HepG2 (cell line): ENCODE data around the gene NUDCD2. TPM values are rescaled to one million over a fixed set of nuclear protein-coding genes. Genes with fewer than 3 reads are reported as not detected.

Experiments
- AHDC1 ChIP-seq: sonication (generic); formaldehyde crosslinking; IDR thresholded peaks from 2 replicates; pipeline ENCODE4 v1.5.1; 2020; ENCODE audit warnings: mild to moderate bottlenecking, missing genetic modification reagents, borderline replicate concordance
- BRCA1 ChIP-seq: sonication (generic); formaldehyde crosslinking; IDR thresholded peaks from 2 replicates; pipeline ENCODE4 v1.4.0; 2020; ENCODE audit warnings: missing genetic modification reagents
- ELF1 ChIP-seq: sonication (generic); formaldehyde crosslinking; IDR thresholded peaks from 2 replicates; pipeline ENCODE4 v1.4.0; 2020; ENCODE audit warnings: missing genetic modification reagents
- FOXK2 ChIP-seq: fragments of 450-650 bp; IDR thresholded peaks from 2 replicates; pipeline ENCODE4 v1.6.1; 2016
- GFI1 ChIP-seq: sonication (generic); formaldehyde crosslinking; IDR thresholded peaks from 2 replicates; pipeline ENCODE4 v1.5.0; 2020; ENCODE audit warnings: missing genetic modification reagents, mild to moderate bottlenecking, borderline replicate concordance
- MYPOP ChIP-seq: sonication (generic); formaldehyde crosslinking; IDR thresholded peaks from 2 replicates; pipeline ENCODE4 v1.8.1; 2023; ENCODE audit warnings: mild to moderate bottlenecking, moderate library complexity, missing genetic modification reagents
- PITX1 ChIP-seq: sonication (generic); formaldehyde crosslinking; IDR thresholded peaks from 2 replicates; pipeline ENCODE4 v1.5.1; 2020; ENCODE audit warnings: mild to moderate bottlenecking, missing genetic modification reagents
- RNF2 ChIP-seq: fragments of 450-650 bp; conservative IDR thresholded peaks from 2 replicates; pipeline ENCODE4 v1.6.1; 2016; ENCODE audit warnings: low read depth
- TEAD3 ChIP-seq: optimal IDR thresholded peaks from 2 replicates; pipeline ENCODE3; 2016; ENCODE audit warnings: borderline replicate concordance
- ZFP36 ChIP-seq: fragments of 150-350 bp; IDR thresholded peaks from 2 replicates; pipeline ENCODE4 v1.6.1; 2018; ENCODE audit warnings: borderline replicate concordance, low read length, low read depth; ENCODE audit not compliant: partially characterized antibody
- ZNF30 ChIP-seq: sonication (generic); formaldehyde crosslinking; IDR thresholded peaks from 2 replicates; pipeline ENCODE4 v1.5.0; 2020; ENCODE audit warnings: mild to moderate bottlenecking, missing genetic modification reagents
- ZNF362 ChIP-seq: sonication (generic); formaldehyde crosslinking; IDR thresholded peaks from 2 replicates; pipeline ENCODE4 v1.4.0; 2020; ENCODE audit warnings: missing genetic modification reagents, mild to moderate bottlenecking, borderline replicate concordance
- ZNF468 ChIP-seq: sonication (generic); formaldehyde crosslinking; IDR thresholded peaks from 2 replicates; pipeline ENCODE4 v1.8.0; 2022; ENCODE audit warnings: mild to moderate bottlenecking, moderate library complexity, missing genetic modification reagents
- ZNF546 ChIP-seq: sonication (generic); formaldehyde crosslinking; conservative IDR thresholded peaks from 2 replicates; pipeline ENCODE4 v1.8.1; 2023; ENCODE audit warnings: mild to moderate bottlenecking, missing genetic modification reagents
- ZNF569 ChIP-seq: sonication (generic); formaldehyde crosslinking; IDR thresholded peaks from 2 replicates; pipeline ENCODE4 v1.5.0; 2020; ENCODE audit warnings: mild to moderate bottlenecking, missing genetic modification reagents, moderate library complexity, borderline replicate concordance
- ZNF749 ChIP-seq: sonication (generic); formaldehyde crosslinking; IDR thresholded peaks from 2 replicates; pipeline ENCODE4 v1.8.0; 2022; ENCODE audit warnings: mild to moderate bottlenecking, missing genetic modification reagents, moderate library complexity, borderline replicate concordance
- ZNF839 ChIP-seq: sonication (generic); formaldehyde crosslinking; IDR thresholded peaks from 2 replicates; pipeline ENCODE4 v1.4.0; 2020; ENCODE audit warnings: missing genetic modification reagents, mild to moderate bottlenecking, borderline replicate concordance
- polyA plus RNA-seq, 8 experiments: library from polyadenylated mRNA; depleted of rRNA in 3 of 8; stranded (reverse) in 7 of 8; unstranded in 1 of 8; fragments of >200 nt; fragmentation: Illumina TruSeq in 4 of 8; extraction: Trizol in 4 of 8; gene quantifications; 2 replicates each; pipeline versions ENCODE4 v1.2.1 to v1.2.3, GENCODE V29; 2011 to 2016; ENCODE audit warnings: low read depth in 4 of 8, missing spikeins in 1 of 8, mixed read lengths in 1 of 8; ENCODE audit not compliant: insufficient read depth in 1 of 8
- total RNA-seq, 5 experiments: library from RNA; depleted of rRNA; stranded (reverse); fragments of >200 nt; fragmentation: Illumina TruSeq; extraction: Trizol; gene quantifications; 2 replicates each; pipeline ENCODE4 v1.2.3, GENCODE V29; 2016; ENCODE audit warnings: low read depth in 1 of 5
- TF ChIP-seq, protein P1 (sequence below): sonication (generic); formaldehyde crosslinking; IDR thresholded peaks from 2 replicates; pipeline ENCODE4 v1.8.0; 2022; ENCODE audit warnings: low read depth, missing genetic modification reagents

Gene NUDCD2
- total and polyA plus RNA-seq, 2 of the 13 experiments (the other 11 are each of a cell fraction or from before 2014, with no cell fraction given): 14.8 to 39.2 TPM

- TF ChIP-seq MYPOP (CRISPR knock-in tag) (no peak; the same call in 1 of the 2 replicates), RNF2 (no peak; the same call in 1 of the 2 replicates), ELF1 (peak; percentile 98), ZNF362 (CRISPR knock-in tag) (peak; percentile 96), ZNF30 (CRISPR knock-in tag) (0 out of 2 replicates have a peak, but pooled peaks have one; percentile 31), ZNF468 (CRISPR knock-in tag) (no peak), ZFP36 (no peak), BRCA1 (CRISPR knock-in tag) (no peak; the same call in 1 of the 2 replicates), FOXK2 (peak; percentile 76), ZNF749 (no peak), ZNF546 (no peak), ZNF569 (CRISPR knock-in tag) (no peak), AHDC1 (peak; percentile 58; the same call in 1 of the 2 replicates), GFI1 (CRISPR knock-in tag) (no peak), TEAD3 (CRISPR knock-in tag) (no peak), PITX1 (CRISPR knock-in tag) (peak; percentile 45; the same call in 1 of the 2 replicates), ZNF839 (0 out of 2 replicates have a peak, but pooled peaks have one; percentile 75)
- TF ChIP-seq, protein P1, sequence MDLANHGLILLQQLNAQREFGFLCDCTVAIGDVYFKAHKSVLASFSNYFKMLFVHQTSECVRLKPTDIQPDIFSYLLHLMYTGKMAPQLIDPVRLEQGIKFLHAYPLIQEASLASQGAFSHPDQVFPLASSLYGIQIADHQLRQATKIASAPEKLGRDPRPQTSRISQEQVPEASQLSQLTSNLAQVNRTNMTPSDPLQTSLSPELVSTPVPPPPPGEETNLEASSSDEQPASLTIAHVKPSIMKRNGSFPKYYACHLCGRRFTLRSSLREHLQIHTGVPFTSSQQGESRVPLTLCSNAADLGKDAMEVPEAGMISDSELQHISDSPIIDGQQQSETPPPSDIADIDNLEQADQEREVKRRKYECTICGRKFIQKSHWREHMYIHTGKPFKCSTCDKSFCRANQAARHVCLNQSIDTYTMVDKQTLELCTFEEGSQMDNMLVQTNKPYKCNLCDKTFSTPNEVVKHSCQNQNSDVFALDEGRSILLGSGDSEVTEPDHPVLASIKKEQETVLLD (CRISPR knock-in tag): 0 out of 2 replicates have a peak, but pooled peaks have one; percentile 31
Observed at GRCh38 chr5:163505368-163506094, 45.6 kb upstream of the NUDCD2 start, which contains the start of gene MAT2B (continued).
